Mesenchymal stem cell (in vitro differentiated cells and primary cell): ENCODE measurements around the gene NINL.

Source experiments
- DNase-seq: peaks from one replicate; pipeline ENCODE4 v3.0.0-alpha.2; 2013
- H2AFZ ChIP-seq: one replicate; pipeline ENCODE4 v1.6.1; 2013; ENCODE audit warnings: low read depth, mild to moderate bottlenecking, control low read depth, inconsistent platforms, low read length, moderate library complexity
- H2AK5ac ChIP-seq: 2 replicates; pipeline ENCODE4 v1.6.1; 2013; ENCODE audit warnings: low read length, moderate library complexity, mild to moderate bottlenecking, inconsistent platforms; ENCODE audit not compliant: severe bottlenecking
- H2BK120ac ChIP-seq: one replicate; pipeline ENCODE4 v1.6.1; 2013; ENCODE audit warnings: low read depth, mild to moderate bottlenecking, inconsistent platforms, low read length, moderate library complexity
- H2BK12ac ChIP-seq, 2 experiments: one replicate each; pipeline ENCODE4 v1.6.1; 2013; ENCODE audit warnings: inconsistent platforms in 2 of 2, low read length in 2 of 2, mild to moderate bottlenecking in 2 of 2, moderate library complexity in 2 of 2, control low read depth in 1 of 2
- H2BK15ac ChIP-seq: one replicate; pipeline ENCODE4 v1.6.1; 2013; ENCODE audit warnings: mild to moderate bottlenecking, low read depth, inconsistent platforms; ENCODE audit not compliant: poor library complexity, severe bottlenecking
- H2BK5ac ChIP-seq: 2 replicates; pipeline ENCODE4 v1.6.1; 2013; ENCODE audit warnings: low read depth, mild to moderate bottlenecking, low read length, control low read depth, inconsistent platforms; ENCODE audit not compliant: poor library complexity, severe bottlenecking
- H3K14ac ChIP-seq, 2 experiments: one replicate each; pipeline ENCODE4 v1.6.1; 2013; ENCODE audit warnings: inconsistent platforms in 2 of 2, low read length in 2 of 2, control low read depth in 1 of 2, mild to moderate bottlenecking in 1 of 2, moderate library complexity in 1 of 2
- H3K18ac ChIP-seq, 2 experiments: one replicate each; pipeline ENCODE4 v1.6.1; 2013; ENCODE audit warnings: inconsistent platforms in 2 of 2, low read length in 2 of 2, control low read depth in 1 of 2, low read depth in 1 of 2, mild to moderate bottlenecking in 1 of 2
- H3K23ac ChIP-seq, 2 experiments: one replicate each; pipeline ENCODE4 v1.6.1; 2013; ENCODE audit warnings: inconsistent platforms in 2 of 2, low read length in 2 of 2, mild to moderate bottlenecking in 2 of 2, moderate library complexity in 2 of 2, control low read depth in 1 of 2
- H3K27ac ChIP-seq: 2 replicates; pipeline ENCODE4 v1.5.1; 2013; ENCODE audit warnings: mild to moderate bottlenecking, moderate library complexity, low read length, control low read depth, inconsistent platforms; ENCODE audit not compliant: poor library complexity, severe bottlenecking
- H3K27me3 ChIP-seq, 2 experiments: 2 replicates each; pipeline versions ENCODE4 v1.6.1 to v1.7.0; 2013; ENCODE audit warnings: low read length in 2 of 2, mild to moderate bottlenecking in 2 of 2, moderate library complexity in 2 of 2, control low read depth in 1 of 2, inconsistent platforms in 1 of 2; ENCODE audit not compliant: control insufficient read depth in 1 of 2, insufficient read depth in 1 of 2
- H3K36me3 ChIP-seq, 2 experiments: 2 replicates each; pipeline versions ENCODE4 v1.6.1 to v1.7.0; 2013; ENCODE audit warnings: low read length in 2 of 2, control low read depth in 1 of 2, inconsistent platforms in 1 of 2, low read depth in 1 of 2, mild to moderate bottlenecking in 1 of 2; ENCODE audit not compliant: insufficient read depth in 2 of 2, control insufficient read depth in 1 of 2
- H3K4ac ChIP-seq, 2 experiments: one replicate each; pipeline ENCODE4 v1.6.1; 2013; ENCODE audit warnings: inconsistent platforms in 2 of 2, low read length in 2 of 2, mild to moderate bottlenecking in 2 of 2, moderate library complexity in 2 of 2, control low read depth in 1 of 2, low read depth in 1 of 2
- H3K4me1 ChIP-seq: 2 replicates; pipeline ENCODE4 v1.6.1; 2013; ENCODE audit warnings: low read depth, low read length, control low read depth; ENCODE audit not compliant: control insufficient read depth, insufficient read depth
- H3K4me2 ChIP-seq: 2 replicates; pipeline ENCODE4 v1.6.1; 2013; ENCODE audit warnings: low read length, mild to moderate bottlenecking, inconsistent platforms; ENCODE audit not compliant: poor library complexity, severe bottlenecking
- H3K4me3 ChIP-seq, 2 experiments: 2 replicates each; pipeline versions ENCODE4 v1.5.1 to v1.7.0; 2013; ENCODE audit warnings: low read length in 2 of 2, mild to moderate bottlenecking in 2 of 2, control low read depth in 1 of 2, low read depth in 1 of 2; ENCODE audit not compliant: insufficient read depth in 1 of 2
- H3K79me1 ChIP-seq: replicated peaks from 2 replicates; pipeline ENCODE4 v1.6.1; 2013; ENCODE audit warnings: mild to moderate bottlenecking, control low read depth, low read length, inconsistent platforms; ENCODE audit not compliant: poor library complexity, severe bottlenecking
- H3K9ac ChIP-seq: 2 replicates; pipeline ENCODE4 v1.7.0; 2013; ENCODE audit warnings: mild to moderate bottlenecking, low read length, moderate library complexity
- H3K9me3 ChIP-seq: 2 replicates; pipeline ENCODE4 v1.7.0; 2013; ENCODE audit warnings: mild to moderate bottlenecking, low read length; ENCODE audit not compliant: control insufficient read depth
- H4K8ac ChIP-seq: one replicate; pipeline ENCODE4 v1.6.1; 2013; ENCODE audit warnings: inconsistent platforms, mild to moderate bottlenecking, low read length, moderate library complexity
- H4K91ac ChIP-seq: one replicate; pipeline ENCODE4 v1.6.1; 2013; ENCODE audit warnings: mild to moderate bottlenecking, low read length, inconsistent platforms
- WGBS: methylation state at CpG from one replicate; pipeline ENCODE4 v1.1.7; 2013; ENCODE audit warnings: mixed read lengths; 5-methylcytosine and 5-hydroxymethylcytosine counted together

Gene NINL

GRCh38 chr20:25527949-25528348, 57.4 kb downstream of the NINL start:
- H3K4me2 ChIP-seq: no peak overlapping the region
- no peak overlapping the region for H2BK12ac ChIP-seq
- H3K36me3 ChIP-seq: peaks cover 9 to 10% of the 10 kb centered on the region in 2 experiments
- H2BK15ac ChIP-seq: no peak overlapping the region
- no peak overlapping the region for H3K4ac ChIP-seq
- no peak overlapping the region for H3K18ac ChIP-seq
- H3K27ac ChIP-seq: no peak overlapping the region
- no peak for DNase-seq
- no peak overlapping the region for H3K4me3 ChIP-seq
- peaks cover 11% of the 10 kb centered on the region for H3K4me1 ChIP-seq
- H3K9ac ChIP-seq: no peak overlapping the region
- no peak overlapping the region for H2AFZ ChIP-seq
- H2BK120ac ChIP-seq: no peak overlapping the region
- no peak overlapping the region for H4K8ac ChIP-seq
- H3K27me3 ChIP-seq: no peaks in the 10 kb centered on the region
- WGBS: 100% methylated on average over 1 of the region's 2 CpGs
- H4K91ac ChIP-seq: no peak overlapping the region
- H2AK5ac ChIP-seq: no peak overlapping the region
- no peak overlapping the region for H3K14ac ChIP-seq
- no peak overlapping the region for H3K23ac ChIP-seq
- H2BK5ac ChIP-seq: no peak overlapping the region
- no peaks in the 10 kb centered on the region for H3K9me3 ChIP-seq
- peaks cover 26% of the 10 kb centered on the region for H3K79me1 ChIP-seq

- Histone ChIP-seq H3K18ac (no peak overlapping the region), H3K36me3 (peaks cover 5 to 16% of the 10 kb centered on the region in 2 experiments), H3K9ac (peak overlapping the region; percentile 37), H3K9me3 (no peaks in the 10 kb centered on the region), H3K4me3 (no peak overlapping the region), H2AFZ (no peak overlapping the region), H3K14ac (peak overlapping the region in 1 of 2 experiments; percentile 2), H3K4me2 (no peak overlapping the region), H3K27me3 (no peaks in the 10 kb centered on the region), H2BK120ac (no peak overlapping the region), H2BK15ac (no peak overlapping the region), H4K91ac (peak overlapping the region; percentile 40), H3K4ac (no peak overlapping the region), H3K4me1 (peaks cover 10% of the 10 kb centered on the region), H3K27ac (peak overlapping the region; percentile 60), H3K23ac (no peak overlapping the region), H3K79me1 (peaks cover 15% of the 10 kb centered on the region), H2BK12ac (no peak overlapping the region), H2BK5ac (no peak overlapping the region), H4K8ac (no peak overlapping the region), H2AK5ac (peak overlapping the region; percentile 10)
- WGBS: 95% methylated on average over 9 of the region's 9 CpGs
- peak; percentile 20 for DNase-seq
Measured at GRCh38 chr20:25526446-25526845, 58.9 kb downstream of the NINL start.

- H2BK12ac ChIP-seq: no peak overlapping the region
- H3K79me1 ChIP-seq: peaks cover 15% of the 10 kb centered on the region
- H2BK5ac ChIP-seq: no peak overlapping the region
- H3K4me3 ChIP-seq: no peak overlapping the region
- H3K9me3 ChIP-seq: no peaks in the 10 kb centered on the region
- H3K4ac ChIP-seq: no peak overlapping the region
- peak; percentile 93 for DNase-seq
- peak overlapping the region; percentile 65 for H3K27ac ChIP-seq
- no peak overlapping the region for H2BK15ac ChIP-seq
- no peak overlapping the region for H4K8ac ChIP-seq
- H3K4me1 ChIP-seq: peaks cover 10% of the 10 kb centered on the region
- H4K91ac ChIP-seq: no peak overlapping the region
- H3K36me3 ChIP-seq: peaks cover 5 to 18% of the 10 kb centered on the region in 2 experiments
- H2AFZ ChIP-seq: no peak overlapping the region
- H3K23ac ChIP-seq: no peak overlapping the region
- no peak overlapping the region for H3K4me2 ChIP-seq
- 59% methylated on average over 2 of the region's 2 CpGs for WGBS
- no peak overlapping the region for H3K14ac ChIP-seq
- peak overlapping the region; percentile 50 for H3K9ac ChIP-seq
- no peaks in the 10 kb centered on the region for H3K27me3 ChIP-seq
- H3K18ac ChIP-seq: no peak overlapping the region
- H2BK120ac ChIP-seq: no peak overlapping the region
- no peak overlapping the region for H2AK5ac ChIP-seq
Measured at GRCh38 chr20:25525867-25526266, 59.5 kb downstream of the NINL start.

- Histone ChIP-seq H3K18ac (no peak overlapping the region), H3K27ac (peak overlapping the region; percentile 65), H2BK120ac (no peak overlapping the region), H3K27me3 (no peaks in the 10 kb centered on the region), H2BK5ac (no peak overlapping the region), H2BK15ac (no peak overlapping the region), H3K14ac (no peak overlapping the region), H2AK5ac (no peak overlapping the region), H3K9me3 (no peaks in the 10 kb centered on the region), H3K4me2 (no peak overlapping the region), H3K4me1 (peaks cover 10% of the 10 kb centered on the region), H4K8ac (no peak overlapping the region), H3K36me3 (peaks cover 5 to 23% of the 10 kb centered on the region in 2 experiments), H2BK12ac (no peak overlapping the region), H3K4me3 (no peak overlapping the region), H4K91ac (no peak overlapping the region), H3K23ac (no peak overlapping the region), H3K4ac (no peak overlapping the region), H2AFZ (no peak overlapping the region), H3K79me1 (peaks cover 15% of the 10 kb centered on the region), H3K9ac (peak overlapping the region; percentile 50)
- WGBS: 100% methylated on average over 2 of the region's 6 CpGs
- no peak for DNase-seq
Measured at GRCh38 chr20:25525295-25525694, 60.0 kb downstream of the NINL start.
